Peyer's patch (tissue), 4 donors: Measurements from ENCODE around the gene PAQR4.

Experiments used
- POLR2A ChIP-seq, 2 donors: fragments of 450-650 bp; IDR thresholded peaks; one replicate each; pipeline ENCODE4 v1.5.1; 2017; ENCODE audit warnings: antibody characterized with exemption in 2 of 2, mild to moderate bottlenecking in 2 of 2, moderate library complexity in 2 of 2
- TF ChIP-seq, protein P1 (sequence below), 6 experiments: fragments of 450-650 bp in 4 of 6; fragments of 200-600 bp in 2 of 6; sonication (generic) in 1 of 6; IDR thresholded peaks; one replicate each; pipeline ENCODE4 v1.5.1; 2017 to 2019; ENCODE audit warnings: antibody characterized with exemption in 6 of 6, mild to moderate bottlenecking in 3 of 6, moderate library complexity in 1 of 6

DNA sequence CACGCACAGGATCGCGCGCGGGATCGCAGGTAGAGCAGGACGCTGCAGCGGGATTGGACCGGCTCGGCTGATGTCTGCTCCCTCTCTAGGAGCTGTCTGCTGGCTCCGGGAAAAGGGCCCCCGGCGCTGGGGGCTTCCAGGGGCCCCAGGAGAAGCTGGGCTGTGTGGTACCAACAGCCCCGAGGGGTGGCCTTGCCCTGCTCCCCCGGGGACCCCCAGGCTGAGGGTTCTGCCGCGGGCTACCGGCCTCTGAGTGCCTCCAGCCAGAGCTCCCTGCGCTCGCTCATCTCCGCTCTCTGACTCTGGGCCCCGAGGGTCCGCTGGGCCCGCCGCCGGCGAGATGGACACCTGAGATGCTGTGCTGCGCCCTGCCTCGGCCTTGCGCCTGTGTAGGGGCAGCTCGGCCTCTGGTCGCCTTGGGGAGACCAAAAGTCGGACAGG, 1.4 kb upstream of the PAQR4 start:
- TF ChIP-seq, protein P1, sequence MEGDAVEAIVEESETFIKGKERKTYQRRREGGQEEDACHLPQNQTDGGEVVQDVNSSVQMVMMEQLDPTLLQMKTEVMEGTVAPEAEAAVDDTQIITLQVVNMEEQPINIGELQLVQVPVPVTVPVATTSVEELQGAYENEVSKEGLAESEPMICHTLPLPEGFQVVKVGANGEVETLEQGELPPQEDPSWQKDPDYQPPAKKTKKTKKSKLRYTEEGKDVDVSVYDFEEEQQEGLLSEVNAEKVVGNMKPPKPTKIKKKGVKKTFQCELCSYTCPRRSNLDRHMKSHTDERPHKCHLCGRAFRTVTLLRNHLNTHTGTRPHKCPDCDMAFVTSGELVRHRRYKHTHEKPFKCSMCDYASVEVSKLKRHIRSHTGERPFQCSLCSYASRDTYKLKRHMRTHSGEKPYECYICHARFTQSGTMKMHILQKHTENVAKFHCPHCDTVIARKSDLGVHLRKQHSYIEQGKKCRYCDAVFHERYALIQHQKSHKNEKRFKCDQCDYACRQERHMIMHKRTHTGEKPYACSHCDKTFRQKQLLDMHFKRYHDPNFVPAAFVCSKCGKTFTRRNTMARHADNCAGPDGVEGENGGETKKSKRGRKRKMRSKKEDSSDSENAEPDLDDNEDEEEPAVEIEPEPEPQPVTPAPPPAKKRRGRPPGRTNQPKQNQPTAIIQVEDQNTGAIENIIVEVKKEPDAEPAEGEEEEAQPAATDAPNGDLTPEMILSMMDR (IDR thresholded peaks at IDR 0.05), result no peak
- no peak for TF ChIP-seq POLR2A (IDR thresholded peaks at IDR 0.05)
